Small intestine (tissue), 7 donors: ENCODE data around the gene EFCAB11. TPM values are rescaled to one million over a fixed set of nuclear protein-coding genes. Genes with fewer than 3 reads are reported as not detected.

Experiments
- DNase-seq, 2 donors: peaks; one replicate each; pipeline versions ENCODE4 v3.0.0 to v3.0.0-alpha.2; 2013
- FAIRE-seq: peaks from 2 replicates; lab custom pipeline; 2012; peaks lifted over from hg19 to GRCh38; lab: Jason Lieb, UNC
- H3K27ac ChIP-seq, 3 donors: one replicate each; pipeline ENCODE4 v1.5.1; 2013; ENCODE audit warnings: low read length in 2 of 3, mild to moderate bottlenecking in 2 of 3, control low read depth in 1 of 3, inconsistent platforms in 1 of 3, low read depth in 1 of 3, moderate library complexity in 1 of 3
- H3K27me3 ChIP-seq, 3 donors: one replicate each; pipeline ENCODE4 v1.6.1; 2013; ENCODE audit warnings: low read length in 3 of 3, inconsistent platforms in 1 of 3; ENCODE audit not compliant: control insufficient read depth in 3 of 3, insufficient read depth in 3 of 3
- H3K36me3 ChIP-seq, 3 donors: one replicate each; pipeline ENCODE4 v1.6.1; 2013; ENCODE audit warnings: low read length in 3 of 3, inconsistent platforms in 1 of 3, low read depth in 1 of 3, mild to moderate bottlenecking in 1 of 3, moderate library complexity in 1 of 3; ENCODE audit not compliant: control insufficient read depth in 3 of 3, insufficient read depth in 2 of 3
- H3K4me1 ChIP-seq, 3 donors: one replicate each; pipeline ENCODE4 v1.6.1; 2013; ENCODE audit warnings: low read length in 2 of 3, inconsistent platforms in 1 of 3, low read depth in 1 of 3, mild to moderate bottlenecking in 1 of 3, moderate library complexity in 1 of 3; ENCODE audit not compliant: control insufficient read depth in 3 of 3, insufficient read depth in 2 of 3
- H3K4me3 ChIP-seq, 3 donors: one replicate each; pipeline ENCODE4 v1.5.1; 2013; ENCODE audit warnings: low read length in 3 of 3, control low read depth in 1 of 3, inconsistent platforms in 1 of 3, low read depth in 1 of 3, mild to moderate bottlenecking in 1 of 3, moderate library complexity in 1 of 3
- H3K9me3 ChIP-seq, 2 donors: one replicate each; pipeline ENCODE4 v1.6.1; 2013; ENCODE audit warnings: low read depth in 1 of 2, low read length in 1 of 2; ENCODE audit not compliant: control insufficient read depth in 2 of 2, insufficient read depth in 1 of 2
- WGBS, 3 donors: extraction: QIAGEN DNeasy Blood & Tissue Kit; methylation state at CpG; one replicate each; pipeline ENCODE4 v1.1.7; 2013; 5-methylcytosine and 5-hydroxymethylcytosine counted together
- polyA plus RNA-seq, 4 donors: library from polyadenylated mRNA; stranded (reverse) in 3 of 4; unstranded in 1 of 4; fragments of 200-250 nt in 3 of 4; fragments of 120-200 nt in 1 of 4; gene quantifications; one replicate each; pipeline versions ENCODE4 v1.2.1 to v1.2.3, GENCODE V29; 2013
- donor health status: healthy with polysubstance abuse.
- donor health status: control.
- donor health status: control.
- donor health status: Bipolar disorder and iron deficiency.
- donor health status: healthy.

EFCAB11 gene
- polyA plus RNA-seq, 4 donors, result 3.8 to 15.4 (median 7.8) TPM

DNA sequence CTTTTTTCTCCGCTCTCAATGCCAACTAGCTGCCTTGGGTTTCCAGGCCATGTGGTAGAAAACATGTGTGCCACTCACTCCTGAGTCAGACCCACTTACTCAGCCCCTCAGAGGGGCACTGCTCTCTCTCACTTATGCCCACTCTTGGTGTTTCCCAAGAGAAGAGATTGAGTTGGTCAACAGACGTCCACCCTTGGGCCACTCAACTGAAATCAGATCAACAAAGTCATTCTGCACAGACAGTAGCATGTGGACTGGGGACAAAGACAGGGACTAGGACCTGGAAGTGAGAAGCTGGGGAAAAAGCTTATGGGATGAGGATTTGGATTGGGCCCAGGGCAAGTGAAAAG, 161.2 kb downstream of the EFCAB11 start:
- no peak for FAIRE-seq
- DNase-seq, result no peak
- Histone ChIP-seq H3K9me3 (no peaks in the 10 kb centered on the region), H3K4me3 (no peak overlapping the region), H3K27ac (peak overlapping the region in 1 of 3 donors; percentile 12), H3K4me1 (no peaks in the 10 kb centered on the region), H3K27me3 (no peaks in the 10 kb centered on the region), H3K36me3 (peaks cover 0 to 5% (median 0%) of the 10 kb centered on the region in 3 donors)
- 86 to 93% (median 92%) methylated on average over 2 of the region's 2 CpGs for WGBS, 3 donors

DNA sequence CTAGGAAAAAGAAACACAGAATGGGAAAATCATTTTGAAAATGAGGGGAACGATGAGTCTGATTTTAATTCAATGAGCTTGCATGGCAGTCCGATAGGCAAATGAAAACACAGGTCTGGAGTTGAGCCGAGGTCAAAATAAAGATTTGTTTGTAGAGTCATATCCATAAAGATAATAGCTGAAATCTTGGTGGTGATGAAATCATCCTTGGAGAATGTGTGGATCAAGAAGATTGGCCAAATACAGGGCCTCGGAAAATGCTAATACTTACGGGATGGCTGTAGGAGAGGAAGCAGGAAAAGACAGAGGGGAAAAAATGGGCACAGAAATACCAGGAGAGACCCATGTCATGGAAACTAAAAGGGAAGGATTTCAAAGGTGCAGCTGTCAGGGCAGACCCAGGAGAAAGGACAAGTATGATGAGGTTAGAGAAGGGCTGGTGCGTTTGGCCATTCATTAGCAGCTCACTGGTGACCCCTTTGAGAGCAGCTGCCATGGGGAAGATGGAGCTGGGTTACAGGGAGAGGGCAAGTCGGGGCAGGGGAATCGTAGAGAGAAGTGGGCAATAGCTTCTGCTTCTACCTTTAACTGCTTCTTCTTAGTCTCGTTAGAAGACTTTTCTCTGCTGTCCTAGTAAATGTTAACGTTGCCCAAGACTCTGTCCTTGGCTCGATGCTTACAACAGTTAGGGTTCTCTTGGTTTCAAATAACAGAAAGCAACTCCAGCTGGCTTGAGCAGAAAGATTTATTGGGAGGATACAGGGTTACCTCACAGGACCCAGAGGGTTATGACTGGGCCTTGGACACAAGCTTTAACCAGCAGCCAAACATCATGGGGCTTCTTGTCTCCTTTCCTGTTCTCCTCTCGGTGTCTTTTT, 161.8 kb downstream of the EFCAB11 start:
- Histone ChIP-seq H3K4me3 (no peak overlapping the region), H3K27me3 (no peaks in the 10 kb centered on the region), H3K4me1 (no peaks in the 10 kb centered on the region), H3K27ac (peak overlapping the region in 1 of 3 donors; percentile 67), H3K9me3 (no peaks in the 10 kb centered on the region), H3K36me3 (peaks cover 0 to 5% (median 0%) of the 10 kb centered on the region in 3 donors)
- 76 to 80% (median 77%) methylated on average over 12 of the region's 12 CpGs for WGBS, 3 donors
- FAIRE-seq (no peak), DNase-seq (no peak)

DNA sequence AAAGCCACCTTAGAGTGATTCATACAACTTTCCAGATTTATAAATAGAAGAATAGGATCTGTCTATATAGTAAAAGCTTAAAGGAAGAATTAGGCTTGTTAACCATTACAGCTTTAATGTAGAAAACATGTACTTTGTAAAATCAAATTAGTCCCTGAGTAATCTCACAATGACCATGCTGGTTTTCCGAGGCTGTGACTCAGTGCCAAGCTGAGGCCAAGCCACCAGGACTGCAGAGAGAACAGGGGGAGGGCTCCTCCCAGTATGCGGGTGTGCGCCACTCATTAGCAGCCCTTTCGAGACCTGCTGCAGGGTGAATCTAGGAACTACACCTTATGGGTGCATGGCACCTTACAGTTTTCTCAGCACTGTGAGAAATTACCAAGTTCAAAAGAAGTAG, 167.0 kb downstream of the EFCAB11 start:
- no peaks in the 10 kb centered on the region for H3K36me3 ChIP-seq
- no peak overlapping the region for H3K4me3 ChIP-seq
- H3K9me3 ChIP-seq, result peaks cover 0 to 3% of the 10 kb centered on the region in 2 donors
- no peaks in the 10 kb centered on the region for H3K27me3 ChIP-seq
- H3K4me1 ChIP-seq, result peaks cover 0 to 6% (median 0%) of the 10 kb centered on the region in 3 donors
- H3K27ac ChIP-seq, result no peak overlapping the region
- DNase-seq (no peak), FAIRE-seq (no peak)
- WGBS, 3 donors, result 92 to 95% (median 93%) methylated on average over 4 of the region's 4 CpGs

DNA sequence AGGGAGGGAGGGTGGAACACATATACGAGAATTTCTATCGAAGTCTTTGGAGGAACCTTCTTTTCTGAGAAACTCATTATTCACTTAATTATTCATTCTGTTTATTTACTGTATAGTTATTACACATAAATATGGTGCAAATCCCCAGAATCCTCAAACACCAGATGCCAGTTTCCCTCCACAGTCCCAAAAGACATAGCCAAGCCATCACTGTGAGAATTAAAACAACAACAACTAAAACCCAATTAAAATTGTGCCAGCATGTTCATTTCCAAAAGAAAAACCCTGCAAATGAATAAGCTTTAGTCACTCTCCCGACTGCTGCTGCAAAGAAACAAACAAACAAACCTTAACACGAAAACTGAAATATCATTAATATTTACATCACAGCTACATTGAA, 173.5 kb downstream of the EFCAB11 start:
- Histone ChIP-seq H3K27ac (no peak overlapping the region), H3K36me3 (no peaks in the 10 kb centered on the region), H3K4me1 (peaks cover 0 to 6% (median 0%) of the 10 kb centered on the region in 3 donors), H3K9me3 (peaks cover 0 to 3% of the 10 kb centered on the region in 2 donors), H3K4me3 (no peak overlapping the region), H3K27me3 (no peaks in the 10 kb centered on the region)
- FAIRE-seq (no peak), DNase-seq (no peak)
- WGBS, 3 donors, result 79 to 94% (median 88%) methylated on average over 4 of the region's 4 CpGs

DNA sequence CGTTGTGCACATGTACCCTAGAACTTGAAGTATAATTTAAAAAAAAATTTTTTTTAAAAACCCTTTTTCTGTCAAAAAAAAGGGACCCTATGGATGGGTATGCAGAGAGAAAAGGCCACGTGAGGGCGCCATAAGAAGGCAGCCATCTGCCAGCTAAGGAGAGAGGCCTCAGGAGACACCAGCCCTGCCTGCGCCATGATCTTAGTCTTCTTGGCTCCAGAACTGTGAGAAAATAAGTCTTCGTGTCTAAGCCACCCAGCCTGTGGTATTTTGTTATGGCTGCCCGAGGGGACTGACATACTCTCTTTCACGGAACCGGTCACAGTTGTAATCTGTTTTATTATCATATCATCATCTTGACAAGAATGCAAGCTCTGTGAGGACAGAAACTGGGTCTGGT, 174.8 kb downstream of the EFCAB11 start:
- WGBS, 3 donors, result 77 to 82% (median 81%) methylated on average over 7 of the region's 8 CpGs
- DNase-seq, result no peak
- Histone ChIP-seq H3K36me3 (no peaks in the 10 kb centered on the region), H3K4me1 (peaks cover 0 to 6% (median 0%) of the 10 kb centered on the region in 3 donors), H3K4me3 (no peak overlapping the region), H3K27ac (no peak overlapping the region), H3K27me3 (no peaks in the 10 kb centered on the region), H3K9me3 (no peaks in the 10 kb centered on the region)
- FAIRE-seq, result no peak

DNA sequence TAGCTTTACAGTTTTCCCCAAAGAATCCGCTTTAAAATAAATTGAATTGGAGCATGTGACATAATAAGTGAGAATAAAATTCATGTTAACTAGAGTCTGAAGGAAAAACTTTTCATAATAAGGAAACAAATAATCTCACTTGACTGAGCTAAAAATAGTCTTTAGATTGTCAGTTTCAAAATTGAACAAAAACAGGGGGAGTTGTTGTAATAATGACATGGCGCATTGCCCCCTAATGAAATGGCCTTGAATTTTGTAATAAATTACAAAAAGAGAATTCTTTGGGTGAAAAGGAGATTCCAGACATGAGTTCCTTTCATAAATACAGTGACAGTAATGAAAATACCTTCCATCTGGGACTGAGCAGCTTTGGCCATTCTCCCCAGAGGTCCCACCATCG, 178.6 kb downstream of the EFCAB11 start:
- 89 to 95% (median 95%) methylated on average over 3 of the region's 3 CpGs for WGBS, 3 donors
- FAIRE-seq, result no peak
- Histone ChIP-seq H3K27ac (no peak overlapping the region), H3K27me3 (no peaks in the 10 kb centered on the region), H3K4me3 (no peak overlapping the region), H3K9me3 (no peaks in the 10 kb centered on the region), H3K36me3 (no peaks in the 10 kb centered on the region), H3K4me1 (peaks cover 0 to 2% (median 0%) of the 10 kb centered on the region in 3 donors)
- no peak for DNase-seq

DNA sequence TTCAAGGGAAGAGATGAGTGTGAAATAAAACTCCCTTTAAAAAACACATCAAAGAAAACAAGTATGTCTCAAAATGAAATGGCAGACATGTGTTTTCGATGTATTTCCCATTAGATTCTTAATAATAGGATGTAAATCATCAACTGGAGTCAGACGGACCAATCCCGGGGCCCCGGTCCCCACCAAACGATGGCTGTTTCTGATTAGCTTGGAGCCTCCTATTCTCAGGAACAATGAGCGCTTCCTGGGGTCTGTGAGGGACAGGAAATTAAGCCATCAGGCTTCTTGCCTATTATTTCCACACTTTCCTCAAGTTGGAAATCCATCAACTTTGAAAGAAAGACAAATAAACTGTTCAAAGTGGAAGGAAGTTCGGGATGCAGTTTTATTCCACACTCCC, 179.4 kb downstream of the EFCAB11 start:
- H3K27me3 ChIP-seq, result no peaks in the 10 kb centered on the region
- WGBS, 3 donors, result 79 to 92% (median 91%) methylated on average over 7 of the region's 7 CpGs
- H3K27ac ChIP-seq, result no peak overlapping the region
- H3K36me3 ChIP-seq, result no peaks in the 10 kb centered on the region
- FAIRE-seq (no peak), DNase-seq (no peak)
- H3K4me3 ChIP-seq, result no peak overlapping the region
- H3K4me1 ChIP-seq, result peaks cover 0 to 2% (median 0%) of the 10 kb centered on the region in 3 donors
- H3K9me3 ChIP-seq, result no peaks in the 10 kb centered on the region

DNA sequence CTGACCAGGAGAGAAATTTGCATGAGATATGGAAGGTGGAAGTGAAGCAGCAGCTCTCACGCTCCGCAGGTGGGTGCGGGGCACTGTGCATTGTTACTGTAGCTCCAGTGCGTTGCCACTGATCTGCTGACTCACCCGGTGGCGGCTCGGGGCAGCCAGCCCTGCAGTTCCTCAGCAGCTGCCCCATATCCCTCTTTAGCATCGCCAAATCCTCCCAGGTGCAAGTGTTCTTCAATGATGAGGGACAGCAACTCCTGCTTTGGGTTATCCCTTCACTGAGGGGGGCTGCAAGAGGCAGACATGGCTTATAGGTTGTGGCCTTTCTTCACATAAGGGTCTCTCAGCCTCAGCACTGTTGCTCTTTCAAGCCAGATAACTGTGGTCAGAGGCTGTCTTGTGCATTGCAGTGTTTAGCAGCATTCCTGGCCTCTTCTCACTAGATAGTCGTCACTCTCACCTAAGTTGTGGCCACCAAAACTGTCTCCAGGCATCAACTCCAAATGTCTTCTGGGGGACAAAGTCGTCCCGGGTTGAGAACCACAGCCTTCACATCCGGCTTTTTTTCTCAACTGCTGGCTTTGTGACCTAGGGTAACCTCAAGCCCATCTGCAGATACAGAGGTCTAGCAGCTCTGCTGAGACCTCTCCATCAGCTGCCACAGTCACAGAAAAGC, 180.8 kb downstream of the EFCAB11 start:
- Histone ChIP-seq H3K4me1 (peaks cover 0 to 2% (median 0%) of the 10 kb centered on the region in 3 donors), H3K27ac (peak overlapping the region in 1 of 3 donors; percentile 66), H3K4me3 (no peak overlapping the region), H3K36me3 (no peaks in the 10 kb centered on the region), H3K27me3 (no peaks in the 10 kb centered on the region), H3K9me3 (no peaks in the 10 kb centered on the region)
- DNase-seq (peak; percentile 59 to 76), FAIRE-seq (no peak)
- 23 to 39% (median 24%) methylated on average over 12 of the region's 12 CpGs for WGBS, 3 donors
